ENCODE results near the gene TET1.

GRCh38 chr10:68742397-68742796, 182.3 kb downstream of the TET1 start:
- TF ChIP-seq TARDBP (IDR thresholded peaks at IDR 0.05), result no peak
- TF ChIP-seq FOXM1 (IDR thresholded peaks at IDR 0.05; ENCODE audit: borderline replicate concordance), result no peak
- TF ChIP-seq L3MBTL2 (conservative IDR thresholded peaks at IDR 0.05), result no peak
- TF ChIP-seq CTBP1 (IDR thresholded peaks at IDR 0.05; ENCODE audit: borderline replicate concordance), result no peak
- no peak for TF ChIP-seq BHLHE40 (IDR thresholded peaks at IDR 0.05; ENCODE audit: borderline replicate concordance)

Measured in HEK293T (cell line).